Mesothelial cell of epicardium (in vitro differentiated cells): ENCODE data around the gene GRM4. TPM values are rescaled to one million over a fixed set of nuclear protein-coding genes. Genes with fewer than 3 reads are reported as not detected.
"Not testable (repeated sequence)": the region's sequence is repeated elsewhere in the genome, so short reads cannot be mapped to it uniquely, and the experiment has no call there.

ENCODE experiments used
- DNase-seq, 2 experiments: peaks; one replicate each; pipeline ENCODE4 v3.0.0; 2021; ENCODE audit warnings: low spot score in 2 of 2; ENCODE audit not compliant: unreplicated experiment in 2 of 2
- H3K27ac Mint-ChIP-seq: 2 replicates; pipeline ENCODE4 v1.8.0; 2021; ENCODE audit warnings: mixed read lengths
- H3K27me3 Mint-ChIP-seq: 2 replicates; pipeline ENCODE4 v1.8.0; 2021; ENCODE audit warnings: low read depth, mixed read lengths
- H3K36me3 Mint-ChIP-seq: 2 replicates; pipeline ENCODE4 v1.8.0; 2021; ENCODE audit warnings: mixed read lengths
- H3K4me1 Mint-ChIP-seq: 2 replicates; pipeline ENCODE4 v1.8.0; 2021; ENCODE audit warnings: mixed read lengths
- H3K4me3 Mint-ChIP-seq: 2 replicates; pipeline ENCODE4 v1.8.0; 2021; ENCODE audit warnings: mild to moderate bottlenecking, moderate library complexity, mixed read lengths
- H3K9me3 Mint-ChIP-seq: 2 replicates; pipeline ENCODE4 v1.8.0; 2021; ENCODE audit warnings: mixed read lengths
- CTCF ChIP-seq: fragments of 200-600 bp; sonication (generic); IDR thresholded peaks from one replicate; pipeline ENCODE4 v1.5.0; 2021; ENCODE audit warnings: antibody characterized with exemption; ENCODE audit not compliant: unreplicated experiment
- total RNA-seq: library from RNA; stranded (reverse); gene quantifications from 3 replicates; pipeline ENCODE4 v1.2.1, GENCODE V29; 2021

GRM4 gene
- 0.22 to 0.47 TPM (median 0.27 TPM) in 3 replicates for total RNA-seq

- H3K27me3 Mint-ChIP-seq = peaks cover 91% of the 10 kb centered on the region
- peak within 1 kb of the TSS; percentile 64 for H3K4me3 Mint-ChIP-seq
- H3K9me3 Mint-ChIP-seq = no peaks in the 10 kb centered on the region
- no peaks in the 10 kb centered on the region for H3K36me3 Mint-ChIP-seq
- DNase-seq = no peak
- no peak for TF ChIP-seq CTCF
- H3K27ac Mint-ChIP-seq = no peak within 1 kb of the TSS
- H3K4me1 Mint-ChIP-seq = peaks cover 17% of the 10 kb centered on the region
Observed at GRCh38 chr6:34146021-34146782, at the start of gene GRM4. Gene GRM4, minus strand, starts transcription at chr6:34146087. Its CDS starts 12,591 bp downstream, at chr6:34133496.

- DNase-seq = no peak
- Mint-ChIP-seq H3K27me3 (peaks cover 11% of the 10 kb centered on the region), H3K4me1 (peaks cover 3% of the 10 kb centered on the region), H3K27ac (no peak overlapping the region), H3K9me3 (no peaks in the 10 kb centered on the region), H3K4me3 (no peak overlapping the region), H3K36me3 (no peaks in the 10 kb centered on the region)
- TF ChIP-seq CTCF = no peak
Observed at GRCh38 chr6:34194772-34195171, 48.9 kb upstream of the GRM4 start.

GRCh38 chr6:34190504-34191122, 44.7 kb upstream of the GRM4 start:
- Mint-ChIP-seq H3K27ac (no peak overlapping the region), H3K36me3 (no peaks in the 10 kb centered on the region), H3K27me3 (peaks cover 10% of the 10 kb centered on the region), H3K4me1 (no peaks in the 10 kb centered on the region), H3K9me3 (no peaks in the 10 kb centered on the region), H3K4me3 (no peak overlapping the region)
- TF ChIP-seq CTCF = no peak
- no peak for DNase-seq

- Mint-ChIP-seq H3K27me3 (peaks cover 5% of the 10 kb centered on the region), H3K4me1 (no peaks in the 10 kb centered on the region), H3K9me3 (no peaks in the 10 kb centered on the region), H3K27ac (no peak overlapping the region), H3K36me3 (no peaks in the 10 kb centered on the region), H3K4me3 (no peak overlapping the region)
- no peak for DNase-seq
- TF ChIP-seq CTCF = no peak
Observed at GRCh38 chr6:34189806-34190503, 44.1 kb upstream of the GRM4 start.

GRCh38 chr6:34184726-34185125, 38.8 kb upstream of the GRM4 start:
- DNase-seq = not testable (repeated sequence)

More at GRCh38 chr6:34184726-34185125, 38.8 kb upstream of the GRM4 start:
- H3K36me3 Mint-ChIP-seq, H3K27me3 Mint-ChIP-seq, H3K4me1 Mint-ChIP-seq, H3K4me3 Mint-ChIP-seq, H3K27ac Mint-ChIP-seq: not testable (repeated sequence)
- peaks cover 11% of the 10 kb centered on the region for H3K9me3 Mint-ChIP-seq
